HG03045 (cell line): ENCODE data around the gene LRFN2.

Experiments
- ATAC-seq: cut with Tn5 transposase; IDR thresholded peaks from one replicate; pipeline ENCODE4 v1.9.1; 2021; ENCODE audit warnings: mild to moderate bottlenecking, moderate library complexity; ENCODE audit not compliant: unreplicated experiment

The LRFN2 gene

GRCh38 chr6:40439026-40439800, 148.0 kb downstream of the LRFN2 start:
- ATAC-seq, result no peak

- ATAC-seq, result no peak
Observed at GRCh38 chr6:40438246-40438887, 148.8 kb downstream of the LRFN2 start.

GRCh38 chr6:40437631-40438030, 149.5 kb downstream of the LRFN2 start:
- no peak for ATAC-seq

- ATAC-seq, result no peak
Observed at GRCh38 chr6:40436685-40437604, 150.2 kb downstream of the LRFN2 start.

- no peak for ATAC-seq
Observed at GRCh38 chr6:40432982-40433381, 154.2 kb downstream of the LRFN2 start.

GRCh38 chr6:40431706-40432105, 155.5 kb downstream of the LRFN2 start:
- ATAC-seq, result no peak

GRCh38 chr6:40427196-40427595, 160.0 kb downstream of the LRFN2 start:
- no peak for ATAC-seq

GRCh38 chr6:40426346-40427066, 160.7 kb downstream of the LRFN2 start:
- no peak for ATAC-seq

- ATAC-seq, result no peak
Observed at GRCh38 chr6:40425192-40425919, 161.8 kb downstream of the LRFN2 start.

- no peak for ATAC-seq
Observed at GRCh38 chr6:40422046-40422445, 165.1 kb downstream of the LRFN2 start.

- ATAC-seq, result no peak
Observed at GRCh38 chr6:40419946-40420728, 167.0 kb downstream of the LRFN2 start.

- ATAC-seq, result no peak
Observed at GRCh38 chr6:40419377-40419776, 167.8 kb downstream of the LRFN2 start.

- ATAC-seq, result no peak
Observed at GRCh38 chr6:40417031-40417430, 170.1 kb downstream of the LRFN2 start.

- ATAC-seq, result no peak
Observed at GRCh38 chr6:40414617-40415016, 172.5 kb downstream of the LRFN2 start.

- ATAC-seq, result no peak
Observed at GRCh38 chr6:40413239-40413638, 173.9 kb downstream of the LRFN2 start.

- no peak for ATAC-seq
Observed at GRCh38 chr6:40411881-40412280, 175.3 kb downstream of the LRFN2 start.

GRCh38 chr6:40410821-40411220, 176.3 kb downstream of the LRFN2 start:
- ATAC-seq, result no peak

- no peak for ATAC-seq
Observed at GRCh38 chr6:40409716-40410397, 177.3 kb downstream of the LRFN2 start.
